ENCODE results near the gene ZNRF1. TPM values are rescaled to one million over a fixed set of nuclear protein-coding genes. Genes with fewer than 3 reads are reported as not detected.

ZNRF1 gene
- total RNA-seq, 2 donors from 2014 or later = 9.3 to 21.4 TPM

- DNase-seq = no peak
- Histone ChIP-seq H3K9me3 (no peaks in the 10 kb centered on the region), H3K4me1 (peaks cover 16% of the 10 kb centered on the region), H3K36me3 (replicated peaks in 1 of 2; ENCODE audit: insufficient read depth in 1 of 2, low read depth in 2 of 2) (no peaks in the 10 kb centered on the region), H3K4me3 (no peak overlapping the region), H3K27ac (no peak overlapping the region), H3K27me3 (no peaks in the 10 kb centered on the region)
- no peak for TF ChIP-seq POLR2A (IDR thresholded peaks at IDR 0.05)
- TF ChIP-seq CTCF (IDR thresholded peaks at IDR 0.05) = no peak
- intact Hi-C loops (cut with DNase I) = no loop called here
- 84 to 95% methylated on average over 6 of the region's 6 CpGs for WGBS, 2 donors
- ATAC-seq = no peak
Measured at GRCh38 chr16:75066861-75067447, 68.1 kb downstream of the ZNRF1 start.

DNA sequence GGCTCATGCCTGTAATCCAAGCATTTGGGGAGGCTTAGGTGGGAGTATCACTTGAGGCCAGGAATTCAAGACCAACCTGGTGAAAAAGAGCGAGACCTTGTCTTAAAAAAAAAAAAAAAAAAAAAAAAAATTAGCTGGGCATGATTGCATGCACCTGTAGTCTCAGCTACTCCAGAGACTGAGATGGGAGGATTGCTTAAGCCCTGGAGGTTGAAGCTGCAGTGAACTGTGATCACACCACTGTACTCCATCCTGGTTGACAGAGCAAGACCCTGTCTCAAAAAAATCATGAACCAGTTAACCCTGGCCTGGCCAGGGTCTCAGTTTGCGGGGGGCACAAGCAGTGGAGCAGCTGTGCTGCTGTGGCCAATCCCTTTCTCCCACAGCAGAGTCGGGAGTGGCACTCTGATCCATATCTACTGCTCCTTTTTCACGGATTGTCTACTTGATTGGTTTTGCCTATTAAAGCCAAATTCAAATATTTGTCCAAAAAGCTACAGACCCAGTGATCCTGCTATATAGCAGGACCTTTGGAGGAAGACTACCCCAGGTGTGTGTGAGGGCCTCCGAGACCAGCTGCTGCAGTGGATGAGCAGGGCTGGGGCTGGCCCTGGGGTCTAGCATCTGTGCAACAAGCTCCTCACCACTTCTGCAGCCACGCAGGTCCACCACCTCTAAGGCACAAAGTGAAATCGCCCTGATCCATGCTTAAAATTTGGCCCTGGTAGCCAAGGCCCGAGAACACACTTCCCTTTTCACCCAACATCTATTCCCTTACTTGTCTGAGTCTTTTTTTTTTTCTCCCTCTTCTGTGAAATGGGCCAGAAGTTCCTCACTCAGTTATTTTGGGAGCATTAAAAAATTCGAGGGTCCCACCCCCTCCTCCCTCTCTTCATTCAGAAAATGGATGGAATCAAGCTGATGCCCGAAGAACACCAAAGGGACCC lies 69.5 kb downstream of the ZNRF1 start:
- ATAC-seq = no peak
- Histone ChIP-seq H3K4me1 (peaks cover 6% of the 10 kb centered on the region), H3K9me3 (no peaks in the 10 kb centered on the region), H3K27ac (no peak overlapping the region), H3K36me3 (replicated peaks in 1 of 2; ENCODE audit: insufficient read depth in 1 of 2, low read depth in 2 of 2) (no peaks in the 10 kb centered on the region), H3K4me3 (no peak overlapping the region), H3K27me3 (no peaks in the 10 kb centered on the region)
- no peak for TF ChIP-seq CTCF (IDR thresholded peaks at IDR 0.05)
- TF ChIP-seq POLR2A (IDR thresholded peaks at IDR 0.05) = no peak
- intact Hi-C loops (cut with DNase I) = no loop called here
- WGBS, 2 donors = 81 to 87% methylated on average over 10 of the region's 10 CpGs
- DNase-seq = no peak

- ATAC-seq = no peak
- 60 to 69% methylated on average over 11 of the region's 11 CpGs for WGBS, 2 donors
- no peaks in the 10 kb centered on the region for H3K27me3 ChIP-seq
- no peaks in the 10 kb centered on the region for H3K9me3 ChIP-seq
- DNase-seq = peak in 3 of 4 donors; percentile 33 to 52 (median 36)
- no peaks in the 10 kb centered on the region for H3K36me3 ChIP-seq (replicated peaks in 1 of 2; ENCODE audit: insufficient read depth in 1 of 2, low read depth in 2 of 2)
- intact Hi-C loops (cut with DNase I) = no loop called here
- TF ChIP-seq POLR2A (IDR thresholded peaks at IDR 0.05) (no peak), CTCF (IDR thresholded peaks at IDR 0.05) (no peak)
- H3K4me1 ChIP-seq = peaks cover 6% of the 10 kb centered on the region
- H3K27ac ChIP-seq = no peak overlapping the region
- no peak overlapping the region for H3K4me3 ChIP-seq
Measured at GRCh38 chr16:75070012-75070841, 71.4 kb downstream of the ZNRF1 start.

DNA sequence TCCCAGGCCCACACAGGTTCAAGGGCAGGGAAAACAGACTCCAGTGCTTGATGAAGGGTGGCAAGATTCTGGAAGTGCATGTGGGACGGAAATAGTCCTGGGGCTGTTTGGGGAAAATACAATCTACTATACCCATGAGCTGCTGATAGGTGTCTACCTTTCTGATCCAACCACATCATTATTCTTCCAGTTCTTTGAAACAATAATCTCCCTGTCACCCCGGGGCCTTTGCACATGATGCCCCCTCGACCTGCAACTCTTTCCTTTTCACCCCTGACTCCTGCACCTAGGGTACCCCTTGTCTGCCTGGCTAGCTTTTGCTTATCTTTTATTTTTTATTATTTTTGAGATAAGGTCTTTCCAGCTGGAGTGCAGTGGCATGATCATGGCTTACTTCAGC lies 72.8 kb downstream of the ZNRF1 start:
- intact Hi-C loops (cut with DNase I) = no loop called here
- WGBS, 2 donors = 93% methylated on average over 3 of the region's 3 CpGs
- Histone ChIP-seq H3K27me3 (no peaks in the 10 kb centered on the region), H3K4me1 (peaks cover 6% of the 10 kb centered on the region), H3K9me3 (no peaks in the 10 kb centered on the region), H3K36me3 (replicated peaks in 1 of 2; ENCODE audit: insufficient read depth in 1 of 2, low read depth in 2 of 2) (no peaks in the 10 kb centered on the region), H3K4me3 (no peak overlapping the region), H3K27ac (no peak overlapping the region)
- ATAC-seq = no peak
- TF ChIP-seq CTCF (IDR thresholded peaks at IDR 0.05) = no peak
- no peak for TF ChIP-seq POLR2A (IDR thresholded peaks at IDR 0.05)
- DNase-seq = no peak
